OCI-LY1 (cell line): ENCODE measurements around the gene ZNF530.

Experiments used
- H2AFZ ChIP-seq: fragments of 200-600 bp; sonication (generic), shearing (Covaris generic); 2 replicates; pipeline ENCODE4 v1.6.0; 2014; ENCODE audit warnings: antibody characterized with exemption, mild to moderate bottlenecking, low read length
- H3F3A ChIP-seq: fragments of 200-600 bp; sonication (generic), shearing (Covaris generic); 2 replicates; pipeline ENCODE4 v1.6.0; 2014; ENCODE audit warnings: mild to moderate bottlenecking, antibody characterized with exemption, low read length, moderate library complexity; ENCODE audit not compliant: insufficient read depth
- H3K27ac ChIP-seq: fragments of 200-600 bp; sonication (generic); 2 replicates; pipeline ENCODE4 v1.5.1; 2014; ENCODE audit warnings: low read length, mixed run types, mild to moderate bottlenecking, low read depth; ENCODE audit not compliant: poor library complexity, severe bottlenecking
- H3K27me3 ChIP-seq: fragments of 200-600 bp; sonication (generic); 2 replicates; pipeline ENCODE4 v1.6.0; 2014; ENCODE audit warnings: antibody characterized with exemption, mild to moderate bottlenecking, low read length, moderate library complexity; ENCODE audit not compliant: insufficient read depth
- H3K36me3 ChIP-seq: fragments of 200-600 bp; sonication (generic); 2 replicates; pipeline ENCODE4 v1.6.1; 2014; ENCODE audit warnings: mild to moderate bottlenecking, antibody characterized with exemption, low read length, moderate library complexity, mixed read lengths; ENCODE audit not compliant: insufficient read depth
- H3K4me1 ChIP-seq: fragments of 200-600 bp; sonication (generic); 2 replicates; pipeline ENCODE4 v1.5.1; 2014; ENCODE audit warnings: mild to moderate bottlenecking, low read length, moderate library complexity; ENCODE audit not compliant: insufficient read depth, severe bottlenecking
- H3K4me2 ChIP-seq: fragments of 200-600 bp; sonication (generic), shearing (Covaris generic); 2 replicates; pipeline ENCODE4 v1.6.1; 2014; ENCODE audit warnings: low read length
- H3K4me3 ChIP-seq: fragments of 200-600 bp; sonication (generic); 2 replicates; pipeline ENCODE4 v1.5.1; 2014; ENCODE audit warnings: low read length, low read depth, mild to moderate bottlenecking, mixed read lengths; ENCODE audit not compliant: poor library complexity, severe bottlenecking
- H3K79me2 ChIP-seq: fragments of 200-600 bp; shearing (Covaris generic); 2 replicates; pipeline ENCODE4 v1.6.1; 2016; ENCODE audit warnings: mixed run types, low read length, mixed read lengths; ENCODE audit not compliant: insufficient read depth
- H3K9ac ChIP-seq: fragments of 200-600 bp; sonication (generic), shearing (Covaris generic); 2 replicates; pipeline ENCODE4 v1.6.1; 2014; ENCODE audit warnings: mild to moderate bottlenecking, low read length, mixed read lengths
- H3K9me2 ChIP-seq: fragments of 200-600 bp; sonication (generic), shearing (Covaris generic); 2 replicates; pipeline ENCODE4 v1.6.1; 2014; ENCODE audit warnings: low read depth, mild to moderate bottlenecking, low read length, mixed read lengths
- H3K9me3 ChIP-seq: fragments of 200-600 bp; shearing (Covaris generic); 2 replicates; pipeline ENCODE4 v1.6.1; 2014; ENCODE audit warnings: low read length, mixed read lengths
- H4K20me1 ChIP-seq: fragments of 200-600 bp; sonication (generic), shearing (Covaris generic); 2 replicates; pipeline ENCODE4 v1.6.0; 2016; ENCODE audit warnings: mild to moderate bottlenecking, low read length; ENCODE audit not compliant: insufficient read depth
- EZH2 ChIP-seq: fragments of 200-600 bp; sonication (generic), shearing (Covaris generic); IDR thresholded peaks from 2 replicates; pipeline ENCODE4 v1.8.0; 2017; ENCODE audit warnings: borderline replicate concordance, mixed run types, mild to moderate bottlenecking, antibody characterized with exemption, low read length, moderate library complexity, mixed read lengths
- TF ChIP-seq, protein P1 (sequence below): fragments of 200-600 bp; sonication (generic), shearing (Covaris generic); IDR thresholded peaks from 2 replicates; pipeline ENCODE4 v1.5.1; 2017; ENCODE audit warnings: mild to moderate bottlenecking, antibody characterized with exemption, low read length, moderate library complexity, mixed read lengths

Gene ZNF530

DNA sequence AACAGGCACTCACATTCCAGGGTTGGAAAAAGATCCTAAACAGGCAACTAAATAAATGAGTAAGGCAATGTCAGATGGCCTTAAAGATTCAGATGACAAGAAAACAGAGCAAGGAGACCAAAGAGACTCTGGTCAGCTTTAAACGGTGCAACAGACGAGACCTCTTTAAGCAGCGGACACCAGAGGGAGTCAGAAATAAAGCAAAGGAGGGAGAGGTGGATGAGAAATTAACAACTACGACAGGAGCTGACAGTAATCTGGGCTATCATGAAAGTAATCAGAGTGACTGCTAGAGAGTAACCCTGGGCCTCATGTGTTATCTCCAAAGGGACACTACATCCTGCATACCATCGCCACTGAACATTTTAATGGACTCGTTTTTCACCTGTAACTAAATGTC is 41.2 kb upstream of the ZNF530 start:
- no peak overlapping the region for H2AFZ ChIP-seq
- peaks cover 21% of the 10 kb centered on the region for H3K9me3 ChIP-seq

DNA sequence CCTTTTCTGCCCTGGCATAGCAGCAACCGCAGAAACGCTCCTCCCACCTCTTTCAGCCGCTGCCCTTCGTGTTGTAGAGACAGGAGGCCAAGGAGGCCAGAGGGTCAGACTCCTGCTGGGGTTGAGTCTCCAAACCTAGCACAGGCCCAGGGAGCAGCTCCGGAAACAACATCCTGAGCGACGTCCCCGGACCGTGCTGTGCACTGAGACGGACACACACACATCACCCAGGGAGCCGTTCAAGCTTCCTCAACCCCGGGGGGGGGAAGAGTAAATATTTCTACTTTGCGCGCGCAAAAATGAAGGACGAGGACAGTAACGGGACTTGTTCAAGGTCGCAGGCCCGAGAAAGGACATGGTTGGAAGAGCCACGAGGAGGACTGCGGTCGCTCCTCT is 40.7 kb upstream of the ZNF530 start:
- Histone ChIP-seq H3K9me3 (peaks cover 21% of the 10 kb centered on the region), H3K9ac (peak overlapping the region; percentile 65), H3K4me2 (peak overlapping the region; percentile 63), H3K9me2 (no peaks in the 10 kb centered on the region), H3K79me2 (no peaks in the 10 kb centered on the region), H3K27ac (no peak overlapping the region), H3K36me3 (peaks cover 26% of the 10 kb centered on the region), H3K4me3 (peak overlapping the region; percentile 75), H3F3A (no peaks in the 10 kb centered on the region), H3K27me3 (no peaks in the 10 kb centered on the region), H2AFZ (no peak overlapping the region), H4K20me1 (no peaks in the 10 kb centered on the region), H3K4me1 (peaks cover 13% of the 10 kb centered on the region)
- TF ChIP-seq, protein P1, sequence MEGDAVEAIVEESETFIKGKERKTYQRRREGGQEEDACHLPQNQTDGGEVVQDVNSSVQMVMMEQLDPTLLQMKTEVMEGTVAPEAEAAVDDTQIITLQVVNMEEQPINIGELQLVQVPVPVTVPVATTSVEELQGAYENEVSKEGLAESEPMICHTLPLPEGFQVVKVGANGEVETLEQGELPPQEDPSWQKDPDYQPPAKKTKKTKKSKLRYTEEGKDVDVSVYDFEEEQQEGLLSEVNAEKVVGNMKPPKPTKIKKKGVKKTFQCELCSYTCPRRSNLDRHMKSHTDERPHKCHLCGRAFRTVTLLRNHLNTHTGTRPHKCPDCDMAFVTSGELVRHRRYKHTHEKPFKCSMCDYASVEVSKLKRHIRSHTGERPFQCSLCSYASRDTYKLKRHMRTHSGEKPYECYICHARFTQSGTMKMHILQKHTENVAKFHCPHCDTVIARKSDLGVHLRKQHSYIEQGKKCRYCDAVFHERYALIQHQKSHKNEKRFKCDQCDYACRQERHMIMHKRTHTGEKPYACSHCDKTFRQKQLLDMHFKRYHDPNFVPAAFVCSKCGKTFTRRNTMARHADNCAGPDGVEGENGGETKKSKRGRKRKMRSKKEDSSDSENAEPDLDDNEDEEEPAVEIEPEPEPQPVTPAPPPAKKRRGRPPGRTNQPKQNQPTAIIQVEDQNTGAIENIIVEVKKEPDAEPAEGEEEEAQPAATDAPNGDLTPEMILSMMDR: no peak
- TF ChIP-seq EZH2: no peak

More for the DNA sequence above, 41.2 kb upstream of the ZNF530 start:
- H3K4me1 ChIP-seq: peaks cover 13% of the 10 kb centered on the region
- H4K20me1 ChIP-seq: no peaks in the 10 kb centered on the region
- TF ChIP-seq, protein P1: peak; percentile 27; the same call in 1 of the 2 replicates
- no peak for TF ChIP-seq EZH2
- peak overlapping the region; percentile 65 for H3K9ac ChIP-seq
- no peak overlapping the region for H3K27ac ChIP-seq
- no peaks in the 10 kb centered on the region for H3K79me2 ChIP-seq
- peaks cover 31% of the 10 kb centered on the region for H3K36me3 ChIP-seq
- no peaks in the 10 kb centered on the region for H3K9me2 ChIP-seq
- peak overlapping the region; percentile 63 for H3K4me2 ChIP-seq
- no peaks in the 10 kb centered on the region for H3F3A ChIP-seq
- no peaks in the 10 kb centered on the region for H3K27me3 ChIP-seq
- H3K4me3 ChIP-seq: peak overlapping the region; percentile 75

DNA sequence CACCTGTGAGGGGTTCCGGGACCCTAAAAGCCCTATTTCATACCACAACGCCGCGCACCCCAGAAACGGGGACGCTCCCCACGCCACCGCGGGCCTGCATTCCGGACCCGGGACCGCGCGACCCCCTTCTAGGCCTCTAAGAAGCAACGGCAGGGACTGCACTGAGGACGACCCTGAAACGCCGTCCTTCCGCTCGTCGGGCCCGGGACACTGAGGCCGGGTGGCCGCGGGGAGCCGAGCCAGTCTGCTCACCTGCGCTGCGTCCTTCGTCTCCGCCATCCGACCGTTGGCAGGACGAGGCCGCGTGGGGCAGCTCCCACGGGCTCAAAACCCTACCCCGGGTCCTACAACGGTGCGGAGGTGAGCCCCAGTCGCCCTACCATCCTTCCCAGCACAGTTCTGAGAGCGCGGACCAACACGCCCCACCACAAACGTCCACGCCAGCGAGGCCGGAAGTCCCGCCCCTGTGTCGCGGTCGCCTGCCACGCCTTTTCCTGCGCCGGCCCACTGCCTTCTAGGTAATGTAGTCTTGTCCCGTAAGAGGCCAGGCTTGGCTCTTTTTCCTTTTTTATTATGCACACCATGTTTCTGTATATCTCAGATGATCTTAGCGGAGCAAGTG is 40.2 kb upstream of the ZNF530 start, which contains the start of gene ZNF550:
Gene ZNF550 (minus strand): TSS at position 460 of the 622 bp plus-strand sequence. CDS start 181 bp downstream, at position 279.
- H3K9me2 ChIP-seq: no peaks in the 10 kb centered on the region
- peak within 1 kb of the TSS; percentile 63 for H3K4me2 ChIP-seq
- H4K20me1 ChIP-seq: no peaks in the 10 kb centered on the region
- peaks cover 13% of the 10 kb centered on the region for H3K4me1 ChIP-seq
- peak within 1 kb of the TSS; percentile 65 for H3K9ac ChIP-seq
- H3K4me3 ChIP-seq: peak within 1 kb of the TSS; percentile 75
- H2AFZ ChIP-seq: no peak within 1 kb of the TSS; the same call in 1 of the 2 replicates
- H3K79me2 ChIP-seq: no peaks in the 10 kb centered on the region
- peaks cover 21% of the 10 kb centered on the region for H3K36me3 ChIP-seq
- TF ChIP-seq EZH2: no peak
- TF ChIP-seq, protein P1: no peak
- H3K9me3 ChIP-seq: peaks cover 21% of the 10 kb centered on the region
- H3K27ac ChIP-seq: no peak within 1 kb of the TSS
- H3F3A ChIP-seq: no peaks in the 10 kb centered on the region
- H3K27me3 ChIP-seq: no peaks in the 10 kb centered on the region
